A549 (cell line): ENCODE data around the gene OR2C3. TPM values are rescaled to one million over a fixed set of nuclear protein-coding genes. Genes with fewer than 3 reads are reported as not detected.

ENCODE experiments used
- ATAC-seq, 2 experiments: fragments of 200-7000 bp in 1 of 2; fragments of >200 bp in 1 of 2; cut with Nextera tagmentation in 1 of 2; cut with Tn5 transposase in 1 of 2; 3 replicates each; pipeline versions ENCODE4 v1.8.0 to v1.9.1; 2018 to 2020; ENCODE audit warnings: mild to moderate bottlenecking in 1 of 2, moderate library complexity in 1 of 2
- CTCF ChIA-PET: fragments of 300-600 bp; sonication (Branson Sonifier 250); formaldehyde crosslinking; extraction: SDS; loops from one replicate; lab custom pipeline; 2021; ENCODE audit warnings: antibody characterized with exemption, inconsistent platforms; lab: Yijun Ruan, JAX
- POLR2A ChIA-PET: fragments of 350-600 bp; formaldehyde crosslinking; extraction: SDS; loops from one replicate; lab custom pipeline; 2021; ENCODE audit warnings: antibody characterized with exemption, inconsistent platforms; lab: Yijun Ruan, JAX
- DNase-seq, 2 experiments: peaks; one replicate each; pipeline versions ENCODE4 v3.0.0 to v3.0.0-alpha.2; 2011 to 2016; ENCODE audit warnings: low read depth in 1 of 2, low spot score in 1 of 2
- FAIRE-seq: peaks from 2 replicates; lab custom pipeline; 2011; peaks lifted over from hg19 to GRCh38; lab: Jason Lieb, UNC
- H3K27ac ChIP-seq, 2 experiments: fragments of >200 bp; sonication (Bioruptor Twin); formaldehyde crosslinking; 3 replicates each; pipeline ENCODE4 v1.5.1; 2016 to 2017
- H3K4me1 ChIP-seq: fragments of >200 bp; sonication (Bioruptor Twin); formaldehyde crosslinking; 3 replicates; pipeline ENCODE4 v1.6.1; 2016
- H3K4me2 ChIP-seq: fragments of >200 bp; sonication (Bioruptor Twin); formaldehyde crosslinking; 3 replicates; pipeline ENCODE4 v1.6.1; 2016
- H3K4me3 ChIP-seq: fragments of >200 bp; sonication (Bioruptor Twin); formaldehyde crosslinking; 3 replicates; pipeline ENCODE4 v1.5.1; 2016
- H3K9me3 ChIP-seq: fragments of >200 bp; sonication (Bioruptor Twin); formaldehyde crosslinking; 3 replicates; pipeline ENCODE4 v1.6.1; 2016
- CBX2 ChIP-seq: fragments of 200-600 bp; sonication (generic); IDR thresholded peaks from 2 replicates; pipeline ENCODE4 v1.6.1; 2016; ENCODE audit warnings: low read depth, mild to moderate bottlenecking, borderline replicate concordance
- CEBPB ChIP-seq, 2 experiments: fragments of >200 bp in 1 of 2; sonication (Bioruptor Twin) in 1 of 2; formaldehyde crosslinking in 1 of 2; IDR thresholded peaks; 2 replicates each; pipeline ENCODE4 v1.6.1; 2012 to 2016
- CHD4 ChIP-seq: fragments of 200-600 bp; sonication (generic); IDR thresholded peaks from 2 replicates; pipeline ENCODE4 v1.6.1; 2016; ENCODE audit warnings: antibody characterized with exemption, mild to moderate bottlenecking, borderline replicate concordance
- EHMT2 ChIP-seq: fragments of 200-600 bp; sonication (generic); IDR thresholded peaks from 2 replicates; pipeline ENCODE4 v1.6.1; 2016; ENCODE audit warnings: antibody characterized with exemption, low read depth, mild to moderate bottlenecking, moderate library complexity
- FOXS1 ChIP-seq: fragments of 250-450 bp; sonication (Bioruptor Pico); IDR thresholded peaks from 2 replicates; pipeline ENCODE4 v1.5.0; 2020; ENCODE audit warnings: mild to moderate bottlenecking, moderate library complexity
- GATA3 ChIP-seq: IDR thresholded peaks from 2 replicates; pipeline ENCODE4 v1.6.1; 2012; ENCODE audit warnings: borderline replicate concordance
- HOXB13 ChIP-seq: fragments of 250-450 bp; sonication (Bioruptor Pico); IDR thresholded peaks from 2 replicates; pipeline ENCODE4 v1.5.0; 2020; ENCODE audit warnings: low read depth, mild to moderate bottlenecking, moderate library complexity
- JUN ChIP-seq, 2 experiments: fragments of >200 bp; sonication (Bioruptor Twin); formaldehyde crosslinking; IDR thresholded peaks; 2 replicates in 1 of 2; 3 replicates in 1 of 2; pipeline ENCODE4 v1.6.1; 2016 to 2017
- KDM1A ChIP-seq: fragments of 200-600 bp; sonication (generic); IDR thresholded peaks from 2 replicates; pipeline ENCODE4 v1.6.1; 2016; ENCODE audit warnings: low read depth, mild to moderate bottlenecking
- MAZ ChIP-seq: fragments of 150-350 bp; IDR thresholded peaks from 2 replicates; pipeline ENCODE4 v1.6.1; 2014; ENCODE audit warnings: antibody characterized with exemption, low read depth, low read length, borderline replicate concordance
- NR3C1 ChIP-seq: fragments of >200 bp; sonication (Bioruptor Twin); formaldehyde crosslinking; IDR thresholded peaks from 3 replicates; pipeline ENCODE4 v1.6.1; 2017
- SMC3 ChIP-seq: fragments of >200 bp; sonication (Bioruptor Twin); formaldehyde crosslinking; IDR thresholded peaks from 3 replicates; pipeline ENCODE4 v1.6.1; 2018; ENCODE audit warnings: inconsistent platforms
- SREBF2 ChIP-seq: fragments of 450-650 bp; IDR thresholded peaks from 2 replicates; pipeline ENCODE4 v1.6.1; 2014; ENCODE audit warnings: mild to moderate bottlenecking, moderate library complexity
- TP53 ChIP-seq: fragments of 250-450 bp; sonication (Bioruptor Pico); IDR thresholded peaks from 2 replicates; pipeline ENCODE4 v1.5.0; 2021; ENCODE audit warnings: mild to moderate bottlenecking, moderate library complexity
- ZC3H11A ChIP-seq: fragments of 450-650 bp; IDR thresholded peaks from 2 replicates; pipeline ENCODE4 v1.6.1; 2014; ENCODE audit warnings: antibody characterized with exemption, mild to moderate bottlenecking
- ZSCAN20 ChIP-seq: fragments of 250-450 bp; sonication (Bioruptor Pico); IDR thresholded peaks from 2 replicates; pipeline ENCODE4 v1.8.0; 2022; ENCODE audit warnings: mild to moderate bottlenecking, moderate library complexity
- WGBS: methylation state at CpG from one replicate; pipeline ENCODE4 v1.1.6; 2017; ENCODE audit errors: missing lambda C conversion rate; 5-methylcytosine and 5-hydroxymethylcytosine counted together
- polyA plus RNA-seq, 4 experiments: library from polyadenylated mRNA; depleted of rRNA in 3 of 4; stranded (reverse); fragments of >200 nt; fragmentation: RNase III in 1 of 4; extraction: RNeasy Plus Mini Kit Qiagen cat#74134 plus additional on column Dnase treatment in 1 of 4; gene quantifications; 2 replicates in 3 of 4; 3 replicates in 1 of 4; pipeline ENCODE4 v1.2.3, GENCODE V29; 2011 to 2017
- TF ChIP-seq, protein P1 (sequence below): fragments of 150-350 bp; IDR thresholded peaks from 2 replicates; pipeline ENCODE4 v1.6.1; 2014; ENCODE audit warnings: low read depth, mild to moderate bottlenecking, low read length
- TF ChIP-seq, protein P2 (sequence below): IDR thresholded peaks from 2 replicates; pipeline ENCODE4 v1.6.1; 2012; ENCODE audit warnings: low read depth, borderline replicate concordance
- TF ChIP-seq, protein P3 (sequence below): fragments of >200 bp; sonication (Bioruptor Twin); formaldehyde crosslinking; IDR thresholded peaks from 3 replicates; pipeline ENCODE4 v1.6.1; 2016
- TF ChIP-seq, protein P4 (sequence below): fragments of >200 bp; sonication (Bioruptor Twin); formaldehyde crosslinking; IDR thresholded peaks from 3 replicates; pipeline ENCODE4 v1.5.1; 2016

OR2C3 gene
- polyA plus RNA-seq, 2 of the 4 experiments (the other 2 are of a cell fraction): not detected

DNA sequence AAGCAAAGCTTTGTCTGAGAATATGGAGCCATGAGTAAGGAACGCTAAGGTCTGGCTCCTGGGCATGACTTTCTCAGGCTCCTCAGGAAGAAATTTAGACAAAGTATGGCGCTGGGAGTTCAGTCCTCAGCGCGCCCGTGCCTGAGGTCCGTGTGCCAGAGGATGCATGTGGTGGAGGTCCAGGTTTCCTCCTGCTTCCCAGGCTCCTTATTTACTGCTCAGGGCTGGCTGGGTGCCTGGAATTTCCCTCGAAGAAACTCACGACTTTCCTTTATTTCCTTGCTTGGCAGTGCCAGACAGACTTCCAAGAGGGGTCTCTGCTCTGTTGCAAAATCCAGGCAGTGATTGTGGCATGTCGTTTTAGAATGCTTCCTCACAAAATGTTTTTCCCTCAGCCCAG lies 26.0 kb upstream of the OR2C3 start:
- no peak overlapping the region for H3K27ac ChIP-seq
- ChIA-PET POLR2A (no interaction called here), CTCF (no interaction called here)
- FAIRE-seq (no peak), DNase-seq (no peak)
- H3K9me3 ChIP-seq: no peaks in the 10 kb centered on the region; the same call in 2 of the 3 replicates
- 3% methylated on average over 9 of the region's 9 CpGs for WGBS
- no peak overlapping the region for H3K4me3 ChIP-seq
- TF ChIP-seq SMC3 (no peak), MAZ (no peak), CBX2 (no peak), CHD4 (no peak), JUN (IDR thresholded peaks at IDR 0.05) (no peak), CEBPB (IDR thresholded peaks at IDR 0.05) (no peak), GATA3 (no peak), ZC3H11A (no peak)
- TF ChIP-seq, protein P1, sequence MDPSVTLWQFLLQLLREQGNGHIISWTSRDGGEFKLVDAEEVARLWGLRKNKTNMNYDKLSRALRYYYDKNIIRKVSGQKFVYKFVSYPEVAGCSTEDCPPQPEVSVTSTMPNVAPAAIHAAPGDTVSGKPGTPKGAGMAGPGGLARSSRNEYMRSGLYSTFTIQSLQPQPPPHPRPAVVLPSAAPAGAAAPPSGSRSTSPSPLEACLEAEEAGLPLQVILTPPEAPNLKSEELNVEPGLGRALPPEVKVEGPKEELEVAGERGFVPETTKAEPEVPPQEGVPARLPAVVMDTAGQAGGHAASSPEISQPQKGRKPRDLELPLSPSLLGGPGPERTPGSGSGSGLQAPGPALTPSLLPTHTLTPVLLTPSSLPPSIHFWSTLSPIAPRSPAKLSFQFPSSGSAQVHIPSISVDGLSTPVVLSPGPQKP: no peak
- TF ChIP-seq, protein P2, sequence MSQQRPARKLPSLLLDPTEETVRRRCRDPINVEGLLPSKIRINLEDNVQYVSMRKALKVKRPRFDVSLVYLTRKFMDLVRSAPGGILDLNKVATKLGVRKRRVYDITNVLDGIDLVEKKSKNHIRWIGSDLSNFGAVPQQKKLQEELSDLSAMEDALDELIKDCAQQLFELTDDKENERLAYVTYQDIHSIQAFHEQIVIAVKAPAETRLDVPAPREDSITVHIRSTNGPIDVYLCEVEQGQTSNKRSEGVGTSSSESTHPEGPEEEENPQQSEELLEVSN: no peak
- TF ChIP-seq, protein P3, sequence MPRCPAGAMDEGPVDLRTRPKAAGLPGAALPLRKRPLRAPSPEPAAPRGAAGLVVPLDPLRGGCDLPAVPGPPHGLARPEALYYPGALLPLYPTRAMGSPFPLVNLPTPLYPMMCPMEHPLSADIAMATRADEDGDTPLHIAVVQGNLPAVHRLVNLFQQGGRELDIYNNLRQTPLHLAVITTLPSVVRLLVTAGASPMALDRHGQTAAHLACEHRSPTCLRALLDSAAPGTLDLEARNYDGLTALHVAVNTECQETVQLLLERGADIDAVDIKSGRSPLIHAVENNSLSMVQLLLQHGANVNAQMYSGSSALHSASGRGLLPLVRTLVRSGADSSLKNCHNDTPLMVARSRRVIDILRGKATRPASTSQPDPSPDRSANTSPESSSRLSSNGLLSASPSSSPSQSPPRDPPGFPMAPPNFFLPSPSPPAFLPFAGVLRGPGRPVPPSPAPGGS: no peak
- TF ChIP-seq, all 56 proteins: peak for 0
- no peak overlapping the region for H3K4me2 ChIP-seq
- ATAC-seq: no peak
- H3K4me1 ChIP-seq: no peaks in the 10 kb centered on the region

DNA sequence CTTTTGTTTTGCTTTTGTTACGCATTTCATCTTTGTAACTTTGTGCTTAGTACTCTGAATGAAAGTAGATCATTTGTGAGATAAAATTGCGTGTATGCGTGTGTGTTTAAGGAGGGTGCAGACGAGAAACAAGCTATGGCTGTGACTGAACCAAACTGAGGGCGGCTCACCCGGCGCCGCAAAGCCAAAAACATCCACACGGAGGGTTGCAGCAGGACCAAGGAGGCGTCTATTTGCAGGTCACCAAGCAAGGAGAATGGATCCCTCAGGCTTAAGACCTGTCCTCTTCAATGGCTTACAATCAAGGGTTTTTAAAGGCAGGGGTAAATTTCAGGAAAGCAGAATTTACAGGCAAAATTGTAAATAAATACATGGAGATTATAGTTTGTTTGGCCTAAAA lies 25.5 kb upstream of the OR2C3 start:
- POLR2A ChIA-PET: no interaction called here
- no peak overlapping the region for H3K4me2 ChIP-seq
- ATAC-seq: no peak
- H3K9me3 ChIP-seq: no peaks in the 10 kb centered on the region; the same call in 2 of the 3 replicates
- 24% methylated on average over 10 of the region's 10 CpGs for WGBS
- FAIRE-seq: no peak
- no peak for TF ChIP-seq ZC3H11A
- no peak for TF ChIP-seq FOXS1 (CRISPR knock-in tag)
- TF ChIP-seq ZSCAN20 (CRISPR knock-in tag): no peak
- TF ChIP-seq NR3C1: no peak
- no peak for TF ChIP-seq KDM1A
- TF ChIP-seq EHMT2: no peak
- TF ChIP-seq SREBF2: no peak
- TF ChIP-seq HOXB13 (CRISPR knock-in tag): no peak
- no peak for TF ChIP-seq JUN (IDR thresholded peaks at IDR 0.05)
- TF ChIP-seq, protein P4, sequence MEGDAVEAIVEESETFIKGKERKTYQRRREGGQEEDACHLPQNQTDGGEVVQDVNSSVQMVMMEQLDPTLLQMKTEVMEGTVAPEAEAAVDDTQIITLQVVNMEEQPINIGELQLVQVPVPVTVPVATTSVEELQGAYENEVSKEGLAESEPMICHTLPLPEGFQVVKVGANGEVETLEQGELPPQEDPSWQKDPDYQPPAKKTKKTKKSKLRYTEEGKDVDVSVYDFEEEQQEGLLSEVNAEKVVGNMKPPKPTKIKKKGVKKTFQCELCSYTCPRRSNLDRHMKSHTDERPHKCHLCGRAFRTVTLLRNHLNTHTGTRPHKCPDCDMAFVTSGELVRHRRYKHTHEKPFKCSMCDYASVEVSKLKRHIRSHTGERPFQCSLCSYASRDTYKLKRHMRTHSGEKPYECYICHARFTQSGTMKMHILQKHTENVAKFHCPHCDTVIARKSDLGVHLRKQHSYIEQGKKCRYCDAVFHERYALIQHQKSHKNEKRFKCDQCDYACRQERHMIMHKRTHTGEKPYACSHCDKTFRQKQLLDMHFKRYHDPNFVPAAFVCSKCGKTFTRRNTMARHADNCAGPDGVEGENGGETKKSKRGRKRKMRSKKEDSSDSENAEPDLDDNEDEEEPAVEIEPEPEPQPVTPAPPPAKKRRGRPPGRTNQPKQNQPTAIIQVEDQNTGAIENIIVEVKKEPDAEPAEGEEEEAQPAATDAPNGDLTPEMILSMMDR: no peak
- no peak for TF ChIP-seq TP53 (CRISPR knock-in tag)
- TF ChIP-seq, all 56 proteins: peak for 0
- DNase-seq: no peak
- Histone ChIP-seq H3K4me3 (no peak overlapping the region), H3K27ac (no peak overlapping the region), H3K4me1 (no peaks in the 10 kb centered on the region)
- CTCF ChIA-PET: no interaction called here
